Brain pericyte (primary cell): Measurements from ENCODE around the gene SHROOM1.
"Not testable (repeated sequence)": the region's sequence is repeated elsewhere in the genome, so short reads cannot be mapped to it uniquely, and the experiment has no call there.

ENCODE experiments used
- DNase-seq: peaks from one replicate; pipeline ENCODE4 v3.0.0-alpha.2; 2012; ENCODE audit warnings: low read depth, low spot score

The SHROOM1 gene, protein sequence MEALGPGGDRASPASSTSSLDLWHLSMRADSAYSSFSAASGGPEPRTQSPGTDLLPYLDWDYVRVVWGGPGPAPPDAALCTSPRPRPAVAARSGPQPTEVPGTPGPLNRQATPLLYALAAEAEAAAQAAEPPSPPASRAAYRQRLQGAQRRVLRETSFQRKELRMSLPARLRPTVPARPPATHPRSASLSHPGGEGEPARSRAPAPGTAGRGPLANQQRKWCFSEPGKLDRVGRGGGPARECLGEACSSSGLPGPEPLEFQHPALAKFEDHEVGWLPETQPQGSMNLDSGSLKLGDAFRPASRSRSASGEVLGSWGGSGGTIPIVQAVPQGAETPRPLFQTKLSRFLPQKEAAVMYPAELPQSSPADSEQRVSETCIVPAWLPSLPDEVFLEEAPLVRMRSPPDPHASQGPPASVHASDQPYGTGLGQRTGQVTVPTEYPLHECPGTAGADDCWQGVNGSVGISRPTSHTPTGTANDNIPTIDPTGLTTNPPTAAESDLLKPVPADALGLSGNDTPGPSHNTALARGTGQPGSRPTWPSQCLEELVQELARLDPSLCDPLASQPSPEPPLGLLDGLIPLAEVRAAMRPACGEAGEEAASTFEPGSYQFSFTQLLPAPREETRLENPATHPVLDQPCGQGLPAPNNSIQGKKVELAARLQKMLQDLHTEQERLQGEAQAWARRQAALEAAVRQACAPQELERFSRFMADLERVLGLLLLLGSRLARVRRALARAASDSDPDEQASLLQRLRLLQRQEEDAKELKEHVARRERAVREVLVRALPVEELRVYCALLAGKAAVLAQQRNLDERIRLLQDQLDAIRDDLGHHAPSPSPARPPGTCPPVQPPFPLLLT

GRCh38 chr5:132830436-132831094 is at the start of gene SHROOM1:
Gene SHROOM1, minus strand, starts transcription at chr5:132830647. Its CDS starts 4,507 bp downstream, at chr5:132826140.
- no peak for DNase-seq

- DNase-seq = no peak
Measured at GRCh38 chr5:132877938-132878337, 47.5 kb upstream of the SHROOM1 start.

DNA sequence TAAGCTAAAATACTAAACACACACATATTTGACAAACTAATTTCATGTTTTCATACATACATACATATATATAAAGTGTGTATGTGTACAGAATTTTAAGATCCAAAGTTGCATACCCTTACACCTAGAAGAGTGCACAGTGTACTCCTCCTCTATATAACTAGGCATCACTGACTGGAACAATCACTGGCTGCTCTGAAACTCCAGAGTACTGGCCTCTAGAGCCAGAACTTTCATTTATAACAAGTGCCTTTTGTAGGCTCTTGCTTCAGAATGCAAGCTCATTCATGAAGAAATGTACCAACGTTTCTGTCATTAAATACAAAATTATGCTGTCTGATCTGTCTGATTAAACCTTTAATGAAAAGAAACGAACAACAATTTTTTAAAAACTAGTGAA is 47.0 kb upstream of the SHROOM1 start:
- no peak for DNase-seq

GRCh38 chr5:132876020-132876759 is 45.7 kb upstream of the SHROOM1 start:
- no peak for DNase-seq

DNA sequence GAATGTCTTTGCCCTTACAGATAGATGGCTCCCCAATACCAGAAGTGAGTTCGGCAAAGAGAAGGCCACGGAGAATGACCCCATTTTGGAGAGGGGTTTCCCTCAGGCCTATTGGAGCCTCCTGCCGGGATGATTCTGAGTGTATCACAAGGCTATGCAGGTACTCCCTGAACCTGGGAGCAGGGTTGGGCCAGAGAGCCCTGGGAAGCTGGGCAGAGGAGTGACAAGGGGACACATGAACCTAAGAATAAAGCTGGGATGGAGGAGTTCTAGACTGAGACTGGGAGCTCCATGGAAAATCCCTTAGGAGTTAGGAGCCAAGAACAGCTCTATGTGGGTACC is 43.5 kb upstream of the SHROOM1 start:
- no peak for DNase-seq

DNA sequence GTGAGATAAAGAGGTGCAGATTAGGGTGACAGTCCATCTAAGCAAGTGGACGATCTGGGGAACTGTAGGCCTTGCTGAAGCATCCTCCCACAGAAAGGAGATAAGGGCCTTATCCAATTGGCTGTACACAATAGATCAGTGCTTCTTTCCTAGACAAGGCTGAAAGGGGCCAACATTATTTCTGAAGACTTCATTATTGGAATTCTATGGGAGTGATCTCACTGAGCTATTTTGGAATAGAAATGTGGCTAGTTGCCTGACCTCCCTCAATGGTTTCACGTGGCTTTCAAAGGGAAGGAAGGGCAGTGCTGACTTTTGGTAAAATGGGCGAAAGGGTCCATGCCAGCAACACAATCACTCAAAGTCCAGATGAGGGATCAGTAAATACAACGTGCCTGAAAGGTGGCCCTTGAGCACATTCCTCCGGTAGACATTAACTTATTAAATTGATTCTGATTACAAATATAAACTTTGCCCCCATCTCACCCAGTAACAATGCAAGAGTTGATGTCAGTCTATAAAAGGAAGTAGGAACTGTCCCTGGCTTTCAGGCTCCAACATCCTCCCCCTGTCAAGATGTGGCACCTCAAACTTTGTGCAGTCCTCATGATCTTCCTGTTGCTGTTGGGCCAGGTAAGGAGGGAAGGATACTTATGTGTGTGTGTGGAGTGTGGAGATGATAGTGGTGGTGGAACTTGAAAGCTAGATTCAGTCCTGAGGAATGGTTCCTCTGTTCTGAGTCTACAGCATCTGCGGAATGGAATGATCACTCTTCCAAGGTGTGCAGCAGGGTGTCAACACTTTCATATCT is 42.9 kb upstream of the SHROOM1 start, which contains the start of gene LEAP2:
LEAP2 (plus strand) TSS at position 550 of the 811 bp plus-strand sequence; CDS start at position 577, 27 bp downstream.
- no peak for DNase-seq

DNA sequence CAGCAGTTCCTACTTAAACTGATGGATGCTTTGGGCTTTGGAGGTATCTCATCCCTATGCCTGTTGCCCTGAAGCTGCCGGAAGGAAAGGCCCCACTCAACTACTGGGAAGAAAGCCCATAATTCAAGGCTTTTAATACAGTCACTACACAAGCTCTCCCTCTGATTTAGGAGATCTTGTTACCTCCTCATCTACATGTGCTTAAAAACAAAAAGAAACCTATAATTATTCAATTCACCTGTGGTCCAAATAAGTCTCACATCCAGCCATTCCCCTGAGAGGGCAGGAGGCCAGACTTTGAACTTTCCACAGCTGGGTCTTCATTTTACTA is 42.3 kb upstream of the SHROOM1 start:
- DNase-seq = no peak

GRCh38 chr5:132871459-132872284 is 41.2 kb upstream of the SHROOM1 start:
- no peak for DNase-seq

DNA sequence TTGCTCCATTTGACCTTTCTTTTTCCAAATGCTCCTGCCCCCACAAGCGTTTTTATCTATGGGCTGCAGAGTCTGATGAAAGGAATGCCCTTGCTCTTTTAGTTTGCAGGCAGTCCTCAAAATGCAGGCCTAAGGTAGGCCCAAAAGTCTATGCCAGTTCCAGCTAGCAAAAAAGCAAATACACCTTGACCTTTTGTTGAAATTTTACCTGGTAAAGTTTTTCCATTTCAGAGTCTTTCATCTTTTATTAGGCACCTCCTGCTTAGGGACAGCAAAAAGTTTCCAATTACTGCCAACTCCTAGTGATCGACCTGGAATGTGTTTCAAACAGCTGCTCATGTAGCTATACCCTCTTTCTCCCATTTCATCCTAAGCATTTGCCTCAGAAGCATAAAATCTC is 40.4 kb upstream of the SHROOM1 start:
- DNase-seq = no peak

- no peak for DNase-seq
Measured at GRCh38 chr5:132868754-132869153, 38.3 kb upstream of the SHROOM1 start.

DNA sequence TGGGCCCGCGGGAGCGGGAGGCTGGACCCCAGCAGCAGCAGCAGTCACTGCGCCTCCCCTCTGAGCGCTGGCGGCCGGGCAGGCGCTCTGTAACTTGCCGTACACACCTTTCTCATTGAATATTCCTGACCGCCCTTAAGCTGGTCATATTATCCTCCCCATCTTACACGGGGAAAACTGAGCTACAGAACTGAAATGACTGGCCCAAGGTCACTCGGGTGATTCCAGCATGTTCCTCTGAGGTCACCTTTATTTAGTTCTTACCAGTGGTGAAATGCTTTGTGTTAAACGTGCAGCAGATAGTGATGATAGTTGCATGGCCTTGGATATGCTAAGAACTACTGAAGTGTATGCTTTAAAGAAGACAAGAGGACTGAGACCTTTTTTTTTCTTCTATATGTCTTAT is 36.6 kb upstream of the SHROOM1 start:
- no peak for DNase-seq

DNA sequence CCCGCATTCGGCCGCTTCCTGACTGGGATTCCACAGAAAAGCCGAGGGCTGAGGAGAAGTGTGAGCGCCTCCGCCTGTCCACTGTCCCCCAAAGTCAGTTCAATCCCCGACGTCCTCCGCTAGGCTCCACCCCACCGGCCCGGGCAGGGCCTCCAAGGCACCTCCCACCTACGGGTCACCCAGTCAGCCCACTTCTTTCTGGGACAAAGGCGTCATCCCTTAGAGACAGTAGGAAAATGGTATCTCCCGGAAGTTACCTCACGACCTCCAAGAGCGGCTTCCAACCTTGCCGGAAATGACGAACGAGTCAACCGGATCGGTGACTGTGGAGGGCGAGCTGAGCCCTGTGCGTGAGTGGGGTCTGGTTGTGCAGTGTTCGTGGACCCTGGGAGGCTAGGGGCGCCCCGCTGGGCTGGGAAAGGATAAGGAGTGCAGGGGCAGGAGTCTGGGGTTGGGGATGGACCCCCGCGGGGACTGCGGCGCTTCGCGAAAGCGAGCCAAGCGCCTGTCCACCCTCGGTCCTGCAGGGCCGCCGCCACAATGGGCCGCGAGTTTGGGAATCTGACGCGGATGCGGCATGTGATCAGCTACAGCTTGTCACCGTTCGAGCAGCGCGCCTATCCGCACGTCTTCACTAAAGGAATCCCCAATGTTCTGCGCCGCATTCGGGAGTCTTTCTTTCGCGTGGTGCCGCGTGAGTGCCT is 36.0 kb upstream of the SHROOM1 start, which contains the start of the genes GDF9 and UQCRQ:
GDF9 (minus strand) TSS at position 128 of the 704 bp plus-strand sequence. CDS start 1,936 bp downstream, outside the sequence.
UQCRQ (plus strand) TSS at position 301 of the 704 bp plus-strand sequence; CDS start at position 541, 240 bp downstream.
- peak; percentile 97 for DNase-seq

- DNase-seq = no peak
Measured at GRCh38 chr5:132865668-132866341, 35.4 kb upstream of the SHROOM1 start.

DNA sequence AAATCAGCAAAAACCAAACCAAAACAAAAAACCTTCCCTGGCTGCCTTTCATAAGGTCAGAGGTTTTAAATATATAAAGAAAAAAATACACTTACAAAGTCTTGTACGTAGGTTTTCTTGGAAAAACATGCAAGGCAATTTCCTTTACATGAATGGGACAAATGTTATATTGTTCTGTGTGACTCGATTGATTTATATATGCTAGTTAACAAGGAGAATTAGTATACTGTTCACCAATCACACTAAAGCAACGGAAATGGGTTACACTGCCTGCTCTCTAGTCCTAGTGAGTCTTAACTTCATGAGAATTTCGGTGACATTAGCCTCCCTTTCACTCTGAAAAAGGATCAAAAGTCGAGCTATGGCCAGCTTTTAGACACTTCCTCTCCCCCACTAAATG is 30.3 kb upstream of the SHROOM1 start:
- no peak for DNase-seq

- DNase-seq = no peak
Measured at GRCh38 chr5:132859889-132860437, 29.5 kb upstream of the SHROOM1 start.

DNA sequence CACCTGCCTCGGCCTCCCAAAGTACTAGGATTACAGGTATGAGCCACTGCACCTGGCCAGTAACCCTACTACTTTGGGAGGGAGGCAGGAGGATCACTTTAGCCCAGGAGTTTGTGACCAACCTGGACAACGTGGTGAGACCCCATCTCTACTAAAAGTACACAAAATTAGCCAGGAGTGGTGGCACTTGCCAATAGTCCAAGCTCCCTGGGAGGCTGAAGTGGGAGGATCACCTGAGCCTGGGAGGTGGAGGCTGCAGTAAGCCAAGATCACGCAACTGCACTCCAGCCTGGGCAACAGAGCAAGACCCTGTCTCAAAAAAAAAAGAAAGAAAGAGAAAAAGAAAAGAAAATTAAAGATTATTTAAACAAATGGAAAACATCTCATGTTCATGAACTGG is 25.6 kb upstream of the SHROOM1 start:
- no peak for DNase-seq

- DNase-seq = not testable (repeated sequence)
Measured at GRCh38 chr5:132854992-132855391, 24.5 kb upstream of the SHROOM1 start.

- no peak for DNase-seq
Measured at GRCh38 chr5:132854301-132854700, 23.9 kb upstream of the SHROOM1 start.
